ENCODE data around the gene TPST2. TPM values are rescaled to one million over a fixed set of nuclear protein-coding genes. Genes with fewer than 3 reads are reported as not detected.

The TPST2 gene
- total and polyA plus RNA-seq, 2 experiments from 2014 or later: 31.0 to 36.8 TPM

- Histone ChIP-seq H3K4me3 (no peak overlapping the region), H4K20me1 (ENCODE audit: insufficient read depth, poor library complexity, severe bottlenecking) (no peaks in the 10 kb centered on the region), H3K9me2 (replicated peaks; ENCODE audit: insufficient read depth) (no peaks in the 10 kb centered on the region), H3K79me2 (peaks cover 40% of the 10 kb centered on the region), H3K36me3 (replicated peaks; ENCODE audit: insufficient read depth, low read depth) (no peaks in the 10 kb centered on the region), H2AFZ (no peak overlapping the region), H3K27ac (no peak overlapping the region), H3K4me1 (ENCODE audit: insufficient read depth) (peaks cover 14% of the 10 kb centered on the region), H3K27me3 (no peaks in the 10 kb centered on the region), H3K9me3 (ENCODE audit: low read depth) (no peaks in the 10 kb centered on the region), H3K4me2 (no peak overlapping the region)
- 38% methylated on average over 4 of the region's 4 CpGs for WGBS (ENCODE audit: low lambda C conversion rate, missing lambda C conversion rate)
- DNase-seq (ENCODE audit: low spot score): no peak
- no peak for TF ChIP-seq CTCF (IDR thresholded peaks at IDR 0.05; ENCODE audit: poor library complexity)
- no peak for TF ChIP-seq EZH2phosphoT487 (IDR thresholded peaks at IDR 0.05; ENCODE audit: low read depth, severe bottlenecking, unreplicated experiment)
- no peak for TF ChIP-seq EZH2 (IDR thresholded peaks at IDR 0.05; ENCODE audit: borderline replicate concordance)
Measured at GRCh38 chr22:26477341-26477731, 112.6 kb downstream of the TPST2 start.

- Histone ChIP-seq H2AFZ (no peak overlapping the region), H3K4me3 (no peak overlapping the region), H3K27me3 (no peaks in the 10 kb centered on the region), H3K9me2 (replicated peaks; ENCODE audit: insufficient read depth) (no peaks in the 10 kb centered on the region), H3K4me2 (no peak overlapping the region), H4K20me1 (ENCODE audit: insufficient read depth, poor library complexity, severe bottlenecking) (no peaks in the 10 kb centered on the region), H3K79me2 (peaks cover 35% of the 10 kb centered on the region), H3K27ac (no peak overlapping the region), H3K4me1 (ENCODE audit: insufficient read depth) (peaks cover 14% of the 10 kb centered on the region), H3K9me3 (ENCODE audit: low read depth) (no peaks in the 10 kb centered on the region), H3K36me3 (replicated peaks; ENCODE audit: insufficient read depth, low read depth) (peaks cover 3% of the 10 kb centered on the region)
- no peak for TF ChIP-seq CTCF (IDR thresholded peaks at IDR 0.05; ENCODE audit: poor library complexity)
- no peak for TF ChIP-seq EZH2phosphoT487 (IDR thresholded peaks at IDR 0.05; ENCODE audit: low read depth, severe bottlenecking, unreplicated experiment)
- TF ChIP-seq EZH2 (IDR thresholded peaks at IDR 0.05; ENCODE audit: borderline replicate concordance): no peak
- DNase-seq (ENCODE audit: low spot score): no peak
- 73% methylated on average over 4 of the region's 4 CpGs for WGBS (ENCODE audit: low lambda C conversion rate, missing lambda C conversion rate)
Measured at GRCh38 chr22:26476705-26477340, 113.1 kb downstream of the TPST2 start.

- peaks cover 22% of the 10 kb centered on the region for H3K79me2 ChIP-seq
- no peaks in the 10 kb centered on the region for H3K9me2 ChIP-seq (replicated peaks; ENCODE audit: insufficient read depth)
- H3K27ac ChIP-seq: no peak overlapping the region
- H3K27me3 ChIP-seq: no peaks in the 10 kb centered on the region
- no peak overlapping the region for H3K4me2 ChIP-seq
- no peak for TF ChIP-seq EZH2phosphoT487 (IDR thresholded peaks at IDR 0.05; ENCODE audit: low read depth, severe bottlenecking, unreplicated experiment)
- H3K9me3 ChIP-seq (ENCODE audit: low read depth): no peaks in the 10 kb centered on the region
- H3K4me1 ChIP-seq (ENCODE audit: insufficient read depth): peaks cover 6% of the 10 kb centered on the region
- H4K20me1 ChIP-seq (ENCODE audit: insufficient read depth, poor library complexity, severe bottlenecking): no peaks in the 10 kb centered on the region
- DNase-seq (ENCODE audit: low spot score): no peak
- peaks cover 5% of the 10 kb centered on the region for H3K36me3 ChIP-seq (replicated peaks; ENCODE audit: insufficient read depth, low read depth)
- no peak overlapping the region for H3K4me3 ChIP-seq
- H2AFZ ChIP-seq: no peak overlapping the region
Measured at GRCh38 chr22:26474682-26475081, 115.2 kb downstream of the TPST2 start.

MicroRNA genes within 50 kb of the gene (microRNA counts, 767-probe panel; counts per million panel counts)
- microRNA hsa-miR-548j: not detected

Small RNAs within 50 kb of the gene (microRNA-seq; reads per million reads assigned to microRNA genes)
- 5.4 reads per million, percentile 11 among the genes with 10 or more reads in this experiment for gene MIR548J

Small RNAs within 50 kb of the gene (small RNA-seq; reads per million reads assigned to genes)
- gene MIR548J: not detected

Other genes starting within 250 kb of the TPST2 start
- gene ASPHD2, start 160.9 kb downstream of the TPST2 start, total RNA-seq: 1.2 and 1.4 TPM in 2 replicates
- gene ASPHD2, start 160.9 kb downstream of the TPST2 start, polyA plus RNA-seq: 1.7 and 2.6 TPM in 2 replicates
- gene HPS4, start 106.3 kb downstream of the TPST2 start, total RNA-seq: 20.5 and 36.7 TPM in 2 replicates
- gene HPS4, start 106.3 kb downstream of the TPST2 start, polyA plus RNA-seq: 20.2 and 28.5 TPM in 2 replicates
- gene SRRD, start 106.3 kb downstream of the TPST2 start, total RNA-seq: 26.4 and 31.2 TPM in 2 replicates
- 29.5 and 31.9 TPM in 2 replicates for gene SRRD, start 106.3 kb downstream of the TPST2 start, polyA plus RNA-seq
- 16.1 and 19.6 TPM in 2 replicates for gene TFIP11, start 77.7 kb downstream of the TPST2 start, total RNA-seq
- gene TFIP11, start 77.7 kb downstream of the TPST2 start, polyA plus RNA-seq: 21.3 and 30.4 TPM in 2 replicates
- not detected in 2 replicates for gene CRYBB1, start 27.9 kb upstream of the TPST2 start, total RNA-seq
- gene CRYBB1, start 27.9 kb upstream of the TPST2 start, polyA plus RNA-seq: 0.79 TPM in 1 of 2 replicates, not detected in the other
- gene CRYBA4, start 31.8 kb upstream of the TPST2 start, total RNA-seq: not detected in 2 replicates
- not detected in 2 replicates for gene CRYBA4, start 31.8 kb upstream of the TPST2 start, polyA plus RNA-seq
- gene MIAT, start 67.5 kb upstream of the TPST2 start, total RNA-seq: 1.00 and 1.1 TPM in 2 replicates
- gene MIAT, start 67.5 kb upstream of the TPST2 start, polyA plus RNA-seq: 0.51 and 1.9 TPM in 2 replicates

Data from hepatocyte (in vitro differentiated cells).